SK-N-MC (cell line): Measurements from ENCODE around the gene ERCC4.
A peak's percentile ranks its signal among the peaks of the same experiment; 100 is the strongest.

Experiments used
- DNase-seq: peaks from one replicate; pipeline ENCODE4 v3.0.0-alpha.2; 2011; ENCODE audit warnings: low read depth, low spot score
- H3K27ac ChIP-seq: fragments of 200-600 bp; sonication (generic); 2 replicates; pipeline ENCODE4 v1.5.1; 2016; ENCODE audit warnings: mixed run types
- H3K36me3 ChIP-seq: fragments of 200-600 bp; sonication (generic); 2 replicates; pipeline ENCODE4 v1.6.1; 2017; ENCODE audit warnings: antibody characterized with exemption, low read length, mixed read lengths; ENCODE audit not compliant: insufficient read depth
- H3K4me3 ChIP-seq: fragments of 200-600 bp; sonication (generic); 2 replicates; pipeline ENCODE4 v1.5.1; 2016
- H3K9ac ChIP-seq: fragments of 200-600 bp; sonication (generic); 2 replicates; pipeline ENCODE4 v1.8.0; 2017; ENCODE audit warnings: mixed run types, mixed read lengths; ENCODE audit not compliant: insufficient read length
- H3K9me3 ChIP-seq: fragments of 200-600 bp; sonication (generic); 2 replicates; pipeline ENCODE4 v1.6.1; 2017; ENCODE audit warnings: low read depth, mild to moderate bottlenecking, antibody characterized with exemption, low read length, moderate library complexity, mixed read lengths
- EZH2 ChIP-seq: fragments of 200-600 bp; sonication (generic); IDR thresholded peaks from one replicate; pipeline ENCODE4 v1.6.1; 2017; ENCODE audit warnings: antibody characterized with exemption
- FOXP2 ChIP-seq: optimal IDR thresholded peaks from 2 replicates; pipeline ENCODE3; 2011; ENCODE audit warnings: mild to moderate bottlenecking, moderate library complexity; ENCODE audit not compliant: insufficient read depth; ENCODE audit errors: extremely low read length, control extremely low read depth
- POLR2AphosphoS5 ChIP-seq: IDR thresholded peaks from 2 replicates; pipeline ENCODE4 v1.6.1; 2012; ENCODE audit warnings: mild to moderate bottlenecking, low read depth, low read length, borderline replicate concordance

Gene ERCC4

GRCh38 chr16:13945744-13946485 is 26.0 kb downstream of the ERCC4 start:
- no peak for TF ChIP-seq EZH2
- no peak for TF ChIP-seq FOXP2
- no peak for TF ChIP-seq POLR2AphosphoS5
- Histone ChIP-seq H3K4me3 (no peak overlapping the region), H3K27ac (no peak overlapping the region), H3K9ac (no peak overlapping the region), H3K9me3 (no peaks in the 10 kb centered on the region), H3K36me3 (peaks cover 20% of the 10 kb centered on the region)
- no peak for DNase-seq

GRCh38 chr16:13948086-13948485 is 28.1 kb downstream of the ERCC4 start:
- TF ChIP-seq POLR2AphosphoS5 (no peak), EZH2 (no peak), FOXP2 (no peak)
- DNase-seq: no peak
- no peaks in the 10 kb centered on the region for H3K9me3 ChIP-seq
- peaks cover 18% of the 10 kb centered on the region for H3K36me3 ChIP-seq
- no peak overlapping the region for H3K27ac ChIP-seq
- H3K9ac ChIP-seq: no peak overlapping the region
- no peak overlapping the region for H3K4me3 ChIP-seq

DNA sequence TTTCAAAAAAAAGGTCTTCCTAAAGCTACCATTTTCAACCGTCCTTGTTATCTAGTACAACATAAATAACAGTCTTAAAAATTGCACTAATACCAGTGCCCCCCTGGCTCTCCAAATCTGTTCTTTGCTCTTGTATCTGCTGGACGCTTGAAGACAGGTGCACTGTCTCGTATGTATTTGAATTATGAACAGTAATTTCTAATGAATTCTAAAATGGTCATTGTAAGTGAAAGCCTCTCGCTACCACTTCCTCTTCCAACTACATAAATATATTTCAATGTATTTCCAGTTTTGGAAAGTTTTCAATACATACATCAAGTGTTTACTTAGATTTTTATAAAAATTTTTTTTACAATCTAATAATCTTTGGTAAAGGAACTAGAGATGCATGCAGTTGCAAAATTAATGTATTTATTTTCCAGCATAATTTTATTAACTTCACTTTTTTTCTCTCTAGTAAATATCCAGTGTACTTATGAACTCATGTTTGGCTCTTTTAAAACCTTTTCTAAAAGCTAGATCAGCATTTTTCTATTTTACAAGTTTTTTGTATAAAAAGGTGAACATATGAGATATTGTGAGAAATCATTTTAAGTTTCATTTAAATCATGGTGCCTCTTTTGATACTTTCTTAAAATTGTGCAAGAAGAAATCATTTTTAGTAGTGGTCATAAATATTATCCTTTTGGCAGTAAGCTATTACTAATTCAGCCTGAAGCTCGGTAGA is 31.0 kb downstream of the ERCC4 start:
- H3K9ac ChIP-seq: peak overlapping the region; percentile 9
- H3K27ac ChIP-seq: peak overlapping the region; percentile 80
- H3K36me3 ChIP-seq: peaks cover 11% of the 10 kb centered on the region
- no peak for TF ChIP-seq FOXP2
- no peak for TF ChIP-seq POLR2AphosphoS5
- no peak for TF ChIP-seq EZH2
- peak overlapping the region; percentile 44 for H3K4me3 ChIP-seq
- no peaks in the 10 kb centered on the region for H3K9me3 ChIP-seq
- DNase-seq: no peak

- Histone ChIP-seq H3K9me3 (no peaks in the 10 kb centered on the region), H3K4me3 (peak overlapping the region; percentile 44), H3K9ac (peak overlapping the region; percentile 9), H3K27ac (peak overlapping the region; percentile 80), H3K36me3 (peaks cover 5% of the 10 kb centered on the region; the same call in 1 of the 2 replicates)
- no peak for TF ChIP-seq FOXP2
- TF ChIP-seq EZH2: no peak
- no peak for TF ChIP-seq POLR2AphosphoS5
- DNase-seq: no peak
Measured at GRCh38 chr16:13951611-13952010, 31.7 kb downstream of the ERCC4 start.

- no peak overlapping the region for H3K4me3 ChIP-seq
Measured at GRCh38 chr16:13953501-13953900, 33.5 kb downstream of the ERCC4 start.

GRCh38 chr16:13956635-13957196 is 36.8 kb downstream of the ERCC4 start:
- Histone ChIP-seq H3K27ac (peak overlapping the region; percentile 98), H3K9ac (peak overlapping the region; percentile 75), H3K4me3 (peak overlapping the region; percentile 77), H3K9me3 (no peaks in the 10 kb centered on the region), H3K36me3 (no peaks in the 10 kb centered on the region)
- no peak for DNase-seq
- TF ChIP-seq POLR2AphosphoS5 (no peak), EZH2 (no peak), FOXP2 (no peak)

More at GRCh38 chr16:13953501-13953900, 33.5 kb downstream of the ERCC4 start:
- Histone ChIP-seq H3K36me3 (no peaks in the 10 kb centered on the region), H3K27ac (no peak overlapping the region), H3K9me3 (no peaks in the 10 kb centered on the region), H3K9ac (no peak overlapping the region)
- no peak for DNase-seq
- TF ChIP-seq FOXP2 (no peak), EZH2 (no peak)

- H3K9ac ChIP-seq: peak overlapping the region; percentile 75
- no peaks in the 10 kb centered on the region for H3K36me3 ChIP-seq
- H3K27ac ChIP-seq: peak overlapping the region; percentile 98
- DNase-seq: peak; percentile 89
- no peaks in the 10 kb centered on the region for H3K9me3 ChIP-seq
- TF ChIP-seq POLR2AphosphoS5: peak; percentile 47
- TF ChIP-seq EZH2: no peak
- TF ChIP-seq FOXP2: peak; percentile 82
- peak overlapping the region; percentile 77 for H3K4me3 ChIP-seq
Measured at GRCh38 chr16:13957197-13958078, 37.5 kb downstream of the ERCC4 start.

- Histone ChIP-seq H3K9me3 (no peaks in the 10 kb centered on the region), H3K36me3 (no peaks in the 10 kb centered on the region), H3K9ac (no peak overlapping the region), H3K27ac (peak overlapping the region; percentile 98; the same call in 1 of the 2 replicates), H3K4me3 (no peak overlapping the region)
- no peak for DNase-seq
- TF ChIP-seq EZH2 (no peak), POLR2AphosphoS5 (no peak), FOXP2 (no peak)
Measured at GRCh38 chr16:13958474-13958873, 38.5 kb downstream of the ERCC4 start.
